RCC 7860 (cell line): ENCODE results near the gene PAX2.

Experiments
- DNase-seq: peaks from one replicate; pipeline ENCODE4 v3.0.0-alpha.2; 2015; ENCODE audit warnings: low spot score
- FAIRE-seq: peaks from 2 replicates; lab custom pipeline; 2012; peaks lifted over from hg19 to GRCh38; lab: Jason Lieb, UNC

The PAX2 gene

DNA sequence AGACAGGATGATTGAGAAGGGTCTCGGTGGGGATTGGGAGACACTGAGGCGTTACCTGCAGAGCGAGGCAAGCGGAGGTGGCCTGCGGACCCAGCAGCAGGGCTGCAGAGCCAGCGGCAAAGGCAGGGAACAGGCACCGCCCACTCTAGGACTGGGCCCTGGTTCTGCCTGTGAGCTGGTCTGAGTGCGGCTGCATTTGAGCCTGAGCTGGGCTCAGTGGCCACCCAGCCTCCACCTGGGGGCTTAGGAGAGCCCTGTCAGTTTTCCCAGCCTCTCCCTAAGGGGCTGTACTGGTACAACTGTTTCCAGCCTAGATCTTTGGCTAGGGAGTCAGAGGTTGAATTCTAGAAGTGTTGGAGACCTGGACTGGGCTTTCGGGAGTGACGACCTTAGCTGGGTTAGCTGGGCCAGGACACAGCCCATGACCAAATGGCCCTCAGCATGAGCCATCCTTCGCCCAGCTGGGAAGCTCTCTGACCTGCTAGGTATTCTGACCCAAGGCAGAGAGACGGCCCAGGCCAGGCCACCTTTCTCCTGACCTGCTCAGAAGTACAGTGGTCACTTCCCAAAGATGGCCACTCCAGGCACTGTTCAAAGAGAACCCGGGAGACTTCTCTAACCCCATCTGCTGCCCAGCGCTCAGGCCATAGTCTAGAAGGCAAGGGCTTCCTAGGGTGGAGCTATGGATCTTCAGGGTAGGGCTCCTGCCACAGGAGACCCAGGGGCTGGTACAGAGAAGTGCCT lies 64.9 kb downstream of the PAX2 start:
- no peak for DNase-seq
- FAIRE-seq, result no peak

DNA sequence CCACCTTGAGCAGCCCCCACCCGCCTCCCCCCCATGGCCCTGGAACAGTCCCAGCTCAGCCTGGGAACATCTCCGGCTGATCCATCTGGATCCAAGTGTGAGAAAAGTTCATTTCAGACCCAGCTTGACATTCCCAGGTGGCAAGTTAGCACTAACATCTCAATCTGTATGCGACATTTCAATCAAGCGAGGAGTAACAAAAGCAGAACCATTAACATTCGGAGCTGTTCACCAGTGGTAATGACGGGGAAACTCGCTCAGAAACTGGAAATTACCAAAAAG lies 65.4 kb downstream of the PAX2 start:
- DNase-seq (no peak), FAIRE-seq (no peak)

DNA sequence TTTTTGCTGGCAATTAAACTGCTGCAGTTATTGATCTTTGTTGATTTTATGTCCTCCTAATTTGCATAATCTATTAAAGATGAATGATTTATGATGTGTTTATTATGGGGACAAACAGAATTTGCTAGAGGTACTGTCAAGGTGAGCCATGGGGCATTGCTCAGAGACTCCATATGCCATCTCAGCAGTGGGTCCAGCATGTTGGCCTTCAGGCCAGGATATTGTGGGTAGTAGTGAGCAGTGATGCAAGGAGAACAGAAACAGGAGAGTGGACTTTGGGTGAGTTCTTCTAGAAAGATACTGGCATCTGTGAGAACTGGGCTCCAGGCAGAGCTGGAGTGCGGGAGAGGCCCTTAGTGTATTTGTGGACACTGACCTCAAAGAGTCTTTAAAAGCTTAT lies 65.9 kb downstream of the PAX2 start:
- no peak for FAIRE-seq
- DNase-seq, result no peak

DNA sequence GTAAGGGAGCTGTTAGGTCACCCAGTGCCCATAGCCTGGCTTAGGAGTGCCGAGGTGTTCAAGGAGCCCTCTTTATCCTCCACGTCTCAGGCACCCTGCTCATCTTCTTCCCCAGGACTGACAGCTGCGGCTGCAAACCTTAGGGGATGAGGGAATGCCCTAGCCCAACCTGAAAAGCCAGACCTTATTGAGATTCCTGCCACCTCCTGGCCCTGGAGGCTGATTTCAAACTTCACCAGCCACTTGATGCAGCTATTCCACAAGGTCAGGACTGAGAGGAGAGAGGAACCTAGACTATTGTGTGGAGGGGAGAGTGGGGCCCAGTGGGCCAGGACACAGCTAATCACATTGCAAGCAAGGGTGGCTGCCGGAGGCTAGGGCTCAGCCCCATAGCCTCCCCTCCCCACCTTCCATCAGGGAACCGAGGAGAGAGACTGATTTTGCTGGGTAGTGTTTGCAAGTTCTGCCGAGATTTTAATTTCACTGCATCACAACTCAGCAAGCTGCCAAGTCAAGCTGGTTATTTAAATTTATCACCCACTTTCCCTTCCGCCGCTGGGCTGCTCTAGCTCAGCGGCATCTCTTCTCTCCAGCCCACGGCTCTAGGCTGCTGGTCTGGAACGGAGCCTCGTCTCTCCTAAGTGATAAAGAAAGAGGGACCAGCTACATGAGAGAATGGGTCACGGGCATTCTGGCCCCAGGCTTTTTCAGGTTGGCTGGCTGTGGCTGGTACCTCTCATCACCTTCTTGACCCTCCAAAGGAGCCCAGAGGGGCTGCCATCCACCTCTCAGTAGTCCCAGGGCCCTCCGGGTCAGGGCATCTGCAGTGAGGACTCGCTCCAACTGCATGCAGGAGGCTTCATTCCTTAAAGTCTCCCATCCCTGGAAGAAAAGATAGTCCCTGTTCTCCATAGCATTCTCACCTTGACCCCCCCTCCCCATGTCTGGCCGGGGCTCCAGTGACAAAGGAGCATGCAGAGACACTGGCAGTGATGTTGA lies 66.7 kb downstream of the PAX2 start:
- FAIRE-seq (no peak), DNase-seq (no peak)

GRCh38 chr10:100812978-100813377 lies 67.6 kb downstream of the PAX2 start:
- FAIRE-seq, result no peak
- no peak for DNase-seq

- DNase-seq, result no peak
- FAIRE-seq, result no peak
Observed at GRCh38 chr10:100814751-100815474, 69.5 kb downstream of the PAX2 start.

- DNase-seq, result no peak
- FAIRE-seq, result no peak
Observed at GRCh38 chr10:100816671-100817070, 71.3 kb downstream of the PAX2 start.

- DNase-seq (no peak), FAIRE-seq (no peak)
Observed at GRCh38 chr10:100817268-100817839, 72.0 kb downstream of the PAX2 start.

- no peak for DNase-seq
- no peak for FAIRE-seq
Observed at GRCh38 chr10:100819424-100819823, 74.0 kb downstream of the PAX2 start.

DNA sequence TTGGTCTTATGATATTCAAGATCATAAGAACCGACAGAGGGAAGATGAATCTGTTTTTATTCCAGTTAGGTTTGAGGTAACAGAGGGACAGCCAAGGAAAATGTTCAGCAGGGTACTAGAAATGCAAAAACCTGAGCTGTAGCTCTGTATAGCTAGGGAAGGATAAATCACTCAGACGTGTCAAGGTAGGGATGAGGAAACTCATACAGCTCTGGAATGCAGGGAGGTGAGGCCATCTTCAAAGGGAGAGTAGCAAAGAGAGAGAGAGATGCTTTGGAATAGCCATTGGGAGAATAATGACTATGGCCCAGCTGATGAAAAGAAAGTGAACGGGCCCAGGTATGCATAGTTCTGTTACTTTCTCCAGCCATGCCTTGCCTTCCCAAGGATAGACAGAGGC lies 77.8 kb downstream of the PAX2 start:
- DNase-seq, result no peak
- FAIRE-seq, result no peak

- DNase-seq (no peak), FAIRE-seq (no peak)
Observed at GRCh38 chr10:100824886-100825285, 79.5 kb downstream of the PAX2 start.

DNA sequence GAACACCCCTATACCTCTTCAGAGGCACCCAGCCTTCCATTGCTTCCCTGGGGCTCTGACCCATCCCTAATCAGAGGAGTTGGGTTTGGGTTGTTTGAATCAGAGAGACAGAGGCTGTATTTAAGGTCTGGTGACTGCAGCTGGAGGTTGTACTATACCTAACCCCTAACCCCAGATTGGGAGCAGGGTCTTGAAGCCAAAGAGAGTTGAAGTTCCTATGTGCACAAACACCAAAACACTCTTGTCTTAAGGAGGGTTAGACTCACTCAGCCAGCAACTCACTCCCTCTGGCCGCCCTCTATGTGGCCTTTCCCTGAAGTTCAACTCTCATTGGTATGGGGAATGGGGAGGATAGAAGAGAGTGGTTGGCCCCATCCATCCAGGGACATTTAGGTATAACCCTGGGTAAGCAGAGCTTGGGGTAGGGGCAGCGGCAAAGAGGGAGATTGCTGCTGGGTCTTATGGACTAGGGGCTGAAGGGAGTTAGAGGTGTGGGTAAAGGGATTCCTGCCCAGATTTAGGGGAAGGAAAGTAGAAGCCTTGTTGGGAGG lies 80.0 kb downstream of the PAX2 start:
- no peak for FAIRE-seq
- no peak for DNase-seq

DNA sequence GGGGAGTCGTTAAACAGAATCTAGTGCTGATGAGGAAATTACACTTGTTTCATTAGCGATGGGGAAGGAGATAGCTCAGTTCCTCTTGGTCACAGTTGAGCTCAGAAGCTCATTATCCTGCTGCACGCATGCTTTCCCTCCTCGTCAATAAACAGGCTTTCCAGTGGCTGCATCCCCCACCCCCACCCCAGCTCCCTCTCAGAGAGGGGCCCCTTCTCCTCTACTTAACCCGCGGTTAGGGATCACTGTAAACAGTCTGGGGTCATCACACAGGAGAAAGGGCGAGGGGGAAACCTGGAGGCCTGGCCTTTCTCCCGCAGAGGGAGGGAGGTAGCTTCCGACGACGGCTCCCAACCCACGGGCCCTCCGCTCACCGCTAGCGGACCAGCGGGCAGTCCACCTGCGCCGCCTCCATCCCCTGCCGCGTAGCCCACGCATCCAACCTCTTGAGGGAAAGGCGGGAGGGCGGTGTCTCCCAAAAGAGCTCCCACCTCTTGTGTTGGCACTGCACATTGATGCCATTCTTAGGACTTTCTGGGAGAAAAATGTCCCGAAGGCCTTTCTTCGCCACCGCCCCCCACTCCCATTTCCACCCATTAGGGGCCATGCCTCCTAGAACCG lies 80.8 kb downstream of the PAX2 start:
- DNase-seq, result no peak
- no peak for FAIRE-seq

- no peak for DNase-seq
- FAIRE-seq, result no peak
Observed at GRCh38 chr10:100826661-100826982, 81.2 kb downstream of the PAX2 start.

GRCh38 chr10:100826983-100827818 lies 81.8 kb downstream of the PAX2 start:
- DNase-seq (no peak), FAIRE-seq (no peak)

GRCh38 chr10:100827819-100828737 lies 82.7 kb downstream of the PAX2 start:
- no peak for DNase-seq
- no peak for FAIRE-seq

- FAIRE-seq, result no peak
- no peak for DNase-seq
Observed at GRCh38 chr10:100828738-100829096, 83.3 kb downstream of the PAX2 start.

GRCh38 chr10:100829097-100829870 lies 83.9 kb downstream of the PAX2 start:
- DNase-seq (no peak), FAIRE-seq (no peak)
